Measurements from ENCODE around the gene KCNIP4.

KCNIP4 gene

GRCh38 chr4:21900211-21900610, 48.4 kb downstream of the KCNIP4 start:
- no peaks in the 10 kb centered on the region for H3K9me3 ChIP-seq (ENCODE audit: low read length)
- H3K4me1 ChIP-seq (ENCODE audit: insufficient read depth, low read length) = no peaks in the 10 kb centered on the region
- no peaks in the 10 kb centered on the region for H3K27me3 ChIP-seq (ENCODE audit: control insufficient read depth in 1 of 2, insufficient read depth in 2 of 2, low read length in 2 of 2)
- no peak overlapping the region for H3K9ac ChIP-seq (ENCODE audit: low read length)
- no peak overlapping the region for H3K4me3 ChIP-seq (ENCODE audit: low read depth in 1 of 2, low read length in 2 of 2)
- no peaks in the 10 kb centered on the region for H3K36me3 ChIP-seq (ENCODE audit: insufficient read depth, low read length)
- no peak overlapping the region for H3K27ac ChIP-seq (ENCODE audit: low read depth, low read length)

- H3K4me3 ChIP-seq (ENCODE audit: low read depth in 1 of 2, low read length in 2 of 2) = no peak overlapping the region
- H3K4me1 ChIP-seq (ENCODE audit: insufficient read depth, low read length) = no peaks in the 10 kb centered on the region
- H3K36me3 ChIP-seq (ENCODE audit: insufficient read depth, low read length) = no peaks in the 10 kb centered on the region
- no peak overlapping the region for H3K9ac ChIP-seq (ENCODE audit: low read length)
- H3K9me3 ChIP-seq (ENCODE audit: low read length) = no peaks in the 10 kb centered on the region
- H3K27ac ChIP-seq (ENCODE audit: low read depth, low read length) = no peak overlapping the region
- no peaks in the 10 kb centered on the region for H3K27me3 ChIP-seq (ENCODE audit: control insufficient read depth in 1 of 2, insufficient read depth in 2 of 2, low read length in 2 of 2)
These were observed 50.5 kb downstream of the KCNIP4 start for GRCh38 chr4:21898101-21898500.

- H3K27ac ChIP-seq (ENCODE audit: low read depth, low read length) = no peak overlapping the region
- H3K9me3 ChIP-seq (ENCODE audit: low read length) = no peaks in the 10 kb centered on the region
- no peaks in the 10 kb centered on the region for H3K27me3 ChIP-seq (ENCODE audit: control insufficient read depth in 1 of 2, insufficient read depth in 2 of 2, low read length in 2 of 2)
- H3K36me3 ChIP-seq (ENCODE audit: insufficient read depth, low read length) = no peaks in the 10 kb centered on the region
- no peak overlapping the region for H3K4me3 ChIP-seq (ENCODE audit: low read depth in 1 of 2, low read length in 2 of 2)
- H3K4me1 ChIP-seq (ENCODE audit: insufficient read depth, low read length) = no peaks in the 10 kb centered on the region
- no peak overlapping the region for H3K9ac ChIP-seq (ENCODE audit: low read length)
These were observed 51.8 kb downstream of the KCNIP4 start for GRCh38 chr4:21896767-21897166.

GRCh38 chr4:21893136-21893535, 55.4 kb downstream of the KCNIP4 start:
- H3K36me3 ChIP-seq (ENCODE audit: insufficient read depth, low read length) = no peaks in the 10 kb centered on the region
- H3K4me1 ChIP-seq (ENCODE audit: insufficient read depth, low read length) = no peaks in the 10 kb centered on the region
- no peaks in the 10 kb centered on the region for H3K9me3 ChIP-seq (ENCODE audit: low read length)
- H3K27ac ChIP-seq (ENCODE audit: low read depth, low read length) = no peak overlapping the region
- no peak overlapping the region for H3K9ac ChIP-seq (ENCODE audit: low read length)
- no peak overlapping the region for H3K4me3 ChIP-seq (ENCODE audit: low read depth in 1 of 2, low read length in 2 of 2)
- no peaks in the 10 kb centered on the region for H3K27me3 ChIP-seq (ENCODE audit: control insufficient read depth in 1 of 2, insufficient read depth in 2 of 2, low read length in 2 of 2)

GRCh38 chr4:21890231-21890630, 58.3 kb downstream of the KCNIP4 start:
- H3K9ac ChIP-seq (ENCODE audit: low read length) = no peak overlapping the region
- H3K27me3 ChIP-seq (ENCODE audit: control insufficient read depth in 1 of 2, insufficient read depth in 2 of 2, low read length in 2 of 2) = no peaks in the 10 kb centered on the region
- H3K36me3 ChIP-seq (ENCODE audit: insufficient read depth, low read length) = no peaks in the 10 kb centered on the region
- no peak overlapping the region for H3K4me3 ChIP-seq (ENCODE audit: low read depth in 1 of 2, low read length in 2 of 2)
- H3K9me3 ChIP-seq (ENCODE audit: low read length) = no peaks in the 10 kb centered on the region
- no peaks in the 10 kb centered on the region for H3K4me1 ChIP-seq (ENCODE audit: insufficient read depth, low read length)
- no peak overlapping the region for H3K27ac ChIP-seq (ENCODE audit: low read depth, low read length)

GRCh38 chr4:21888195-21888976, 60.2 kb downstream of the KCNIP4 start:
- Histone ChIP-seq H3K9me3 (ENCODE audit: low read length) (no peaks in the 10 kb centered on the region), H3K4me1 (ENCODE audit: insufficient read depth, low read length) (no peaks in the 10 kb centered on the region), H3K27me3 (ENCODE audit: control insufficient read depth in 1 of 2, insufficient read depth in 2 of 2, low read length in 2 of 2) (no peaks in the 10 kb centered on the region), H3K27ac (ENCODE audit: low read depth, low read length) (no peak overlapping the region), H3K4me3 (ENCODE audit: low read depth in 1 of 2, low read length in 2 of 2) (no peak overlapping the region), H3K9ac (ENCODE audit: low read length) (no peak overlapping the region), H3K36me3 (ENCODE audit: insufficient read depth, low read length) (no peaks in the 10 kb centered on the region)

GRCh38 chr4:21887481-21887880, 61.1 kb downstream of the KCNIP4 start:
- Histone ChIP-seq H3K4me1 (ENCODE audit: insufficient read depth, low read length) (no peaks in the 10 kb centered on the region), H3K9ac (ENCODE audit: low read length) (no peak overlapping the region), H3K9me3 (ENCODE audit: low read length) (no peaks in the 10 kb centered on the region), H3K27me3 (ENCODE audit: control insufficient read depth in 1 of 2, insufficient read depth in 2 of 2, low read length in 2 of 2) (no peaks in the 10 kb centered on the region), H3K36me3 (ENCODE audit: insufficient read depth, low read length) (no peaks in the 10 kb centered on the region), H3K27ac (ENCODE audit: low read depth, low read length) (no peak overlapping the region), H3K4me3 (ENCODE audit: low read depth in 1 of 2, low read length in 2 of 2) (no peak overlapping the region)

GRCh38 chr4:21885770-21886169, 62.8 kb downstream of the KCNIP4 start:
- Histone ChIP-seq H3K27ac (ENCODE audit: low read depth, low read length) (no peak overlapping the region), H3K9ac (ENCODE audit: low read length) (no peak overlapping the region), H3K4me1 (ENCODE audit: insufficient read depth, low read length) (no peaks in the 10 kb centered on the region), H3K9me3 (ENCODE audit: low read length) (no peaks in the 10 kb centered on the region), H3K36me3 (ENCODE audit: insufficient read depth, low read length) (no peaks in the 10 kb centered on the region), H3K4me3 (ENCODE audit: low read depth in 1 of 2, low read length in 2 of 2) (no peak overlapping the region), H3K27me3 (ENCODE audit: control insufficient read depth in 1 of 2, insufficient read depth in 2 of 2, low read length in 2 of 2) (no peaks in the 10 kb centered on the region)

GRCh38 chr4:21885241-21885640, 63.3 kb downstream of the KCNIP4 start:
- Histone ChIP-seq H3K27me3 (ENCODE audit: control insufficient read depth in 1 of 2, insufficient read depth in 2 of 2, low read length in 2 of 2) (no peaks in the 10 kb centered on the region), H3K9ac (ENCODE audit: low read length) (no peak overlapping the region), H3K4me3 (ENCODE audit: low read depth in 1 of 2, low read length in 2 of 2) (no peak overlapping the region), H3K36me3 (ENCODE audit: insufficient read depth, low read length) (no peaks in the 10 kb centered on the region), H3K27ac (ENCODE audit: low read depth, low read length) (no peak overlapping the region), H3K9me3 (ENCODE audit: low read length) (no peaks in the 10 kb centered on the region), H3K4me1 (ENCODE audit: insufficient read depth, low read length) (no peaks in the 10 kb centered on the region)

GRCh38 chr4:21884615-21885014, 64.0 kb downstream of the KCNIP4 start:
- Histone ChIP-seq H3K9me3 (ENCODE audit: low read length) (no peaks in the 10 kb centered on the region), H3K27ac (ENCODE audit: low read depth, low read length) (no peak overlapping the region), H3K27me3 (ENCODE audit: control insufficient read depth in 1 of 2, insufficient read depth in 2 of 2, low read length in 2 of 2) (no peaks in the 10 kb centered on the region), H3K9ac (ENCODE audit: low read length) (no peak overlapping the region), H3K4me3 (ENCODE audit: low read depth in 1 of 2, low read length in 2 of 2) (no peak overlapping the region), H3K36me3 (ENCODE audit: insufficient read depth, low read length) (no peaks in the 10 kb centered on the region), H3K4me1 (ENCODE audit: insufficient read depth, low read length) (no peaks in the 10 kb centered on the region)

- H3K36me3 ChIP-seq (ENCODE audit: insufficient read depth, low read length) = no peaks in the 10 kb centered on the region
- no peaks in the 10 kb centered on the region for H3K27me3 ChIP-seq (ENCODE audit: control insufficient read depth in 1 of 2, insufficient read depth in 2 of 2, low read length in 2 of 2)
- no peak overlapping the region for H3K9ac ChIP-seq (ENCODE audit: low read length)
- no peaks in the 10 kb centered on the region for H3K4me1 ChIP-seq (ENCODE audit: insufficient read depth, low read length)
- no peaks in the 10 kb centered on the region for H3K9me3 ChIP-seq (ENCODE audit: low read length)
- no peak overlapping the region for H3K4me3 ChIP-seq (ENCODE audit: low read depth in 1 of 2, low read length in 2 of 2)
- H3K27ac ChIP-seq (ENCODE audit: low read depth, low read length) = no peak overlapping the region
These were observed 66.3 kb downstream of the KCNIP4 start for GRCh38 chr4:21882051-21882839.
